Spinal cord (tissue), 10 donors: Measurements from ENCODE around the gene SMIM28. TPM values are rescaled to one million over a fixed set of nuclear protein-coding genes. Genes with fewer than 3 reads are reported as not detected.

Experiments
- DNase-seq, 6 donors: peaks; one replicate each; pipeline versions ENCODE4 v3.0.0 to v3.0.0-alpha.2; 2013 to 2015; ENCODE audit warnings: low spot score in 6 of 6, low read depth in 4 of 6
- H3K27ac ChIP-seq: one replicate; pipeline ENCODE4 v1.5.1; 2013; ENCODE audit warnings: low read depth, low read length, control low read depth
- H3K27me3 ChIP-seq: one replicate; pipeline ENCODE4 v1.6.1; 2013; ENCODE audit warnings: low read length; ENCODE audit not compliant: control insufficient read depth, insufficient read depth
- H3K36me3 ChIP-seq: one replicate; pipeline ENCODE4 v1.6.1; 2013; ENCODE audit warnings: low read length; ENCODE audit not compliant: control insufficient read depth, insufficient read depth
- H3K4me1 ChIP-seq: one replicate; pipeline ENCODE4 v1.6.1; 2013; ENCODE audit warnings: low read length; ENCODE audit not compliant: control insufficient read depth, insufficient read depth
- H3K4me3 ChIP-seq: one replicate; pipeline ENCODE4 v1.5.1; 2013; ENCODE audit warnings: low read depth, low read length, control low read depth
- H3K9me3 ChIP-seq: one replicate; pipeline ENCODE4 v1.6.1; 2013; ENCODE audit warnings: low read length; ENCODE audit not compliant: control insufficient read depth, insufficient read depth
- WGBS: methylation state at CpG from one replicate; pipeline ENCODE4 v1.1.5; 2013; ENCODE audit warnings: missing lambda C conversion rate; ENCODE audit not compliant: insufficient coverage; 5-methylcytosine and 5-hydroxymethylcytosine counted together
- polyA plus RNA-seq, 2 donors: library from polyadenylated mRNA; unstranded; fragments of 120-200 nt; gene quantifications; one replicate each; pipeline ENCODE4 v1.2.1, GENCODE V29; 2013; ENCODE audit not compliant: insufficient read length in 2 of 2
- total RNA-seq, 2 donors: library from RNA; depleted of rRNA in 1 of 2; stranded (reverse); fragments of 120-200 nt in 1 of 2; fragments of >200 nt in 1 of 2; gene quantifications; one replicate each; pipeline versions ENCODE4 v1.2.3 to v1.2.4, GENCODE V29; 2013 to 2014
- donor health status: healthy.

SMIM28 gene
- total and polyA plus RNA-seq, 4 donors = 0.30 TPM; not detected in 3

GRCh38 chr6:138387577-138388368 lies 10.1 kb downstream of the SMIM28 start:
- Histone ChIP-seq H3K9me3 (no peaks in the 10 kb centered on the region), H3K36me3 (no peaks in the 10 kb centered on the region), H3K4me1 (no peaks in the 10 kb centered on the region), H3K27ac (no peak overlapping the region), H3K4me3 (no peak overlapping the region), H3K27me3 (no peaks in the 10 kb centered on the region)
- 73% methylated on average over 3 of the region's 8 CpGs for WGBS
- DNase-seq = peak in 1 of 6 donors; percentile 18

GRCh38 chr6:138389551-138389950 lies 11.8 kb downstream of the SMIM28 start:
- H3K9me3 ChIP-seq = no peaks in the 10 kb centered on the region
- no peaks in the 10 kb centered on the region for H3K36me3 ChIP-seq
- DNase-seq = no peak
- 91% methylated on average over 3 of the region's 5 CpGs for WGBS
- no peaks in the 10 kb centered on the region for H3K27me3 ChIP-seq
- no peaks in the 10 kb centered on the region for H3K4me1 ChIP-seq
- no peak overlapping the region for H3K4me3 ChIP-seq
- no peak overlapping the region for H3K27ac ChIP-seq

DNA sequence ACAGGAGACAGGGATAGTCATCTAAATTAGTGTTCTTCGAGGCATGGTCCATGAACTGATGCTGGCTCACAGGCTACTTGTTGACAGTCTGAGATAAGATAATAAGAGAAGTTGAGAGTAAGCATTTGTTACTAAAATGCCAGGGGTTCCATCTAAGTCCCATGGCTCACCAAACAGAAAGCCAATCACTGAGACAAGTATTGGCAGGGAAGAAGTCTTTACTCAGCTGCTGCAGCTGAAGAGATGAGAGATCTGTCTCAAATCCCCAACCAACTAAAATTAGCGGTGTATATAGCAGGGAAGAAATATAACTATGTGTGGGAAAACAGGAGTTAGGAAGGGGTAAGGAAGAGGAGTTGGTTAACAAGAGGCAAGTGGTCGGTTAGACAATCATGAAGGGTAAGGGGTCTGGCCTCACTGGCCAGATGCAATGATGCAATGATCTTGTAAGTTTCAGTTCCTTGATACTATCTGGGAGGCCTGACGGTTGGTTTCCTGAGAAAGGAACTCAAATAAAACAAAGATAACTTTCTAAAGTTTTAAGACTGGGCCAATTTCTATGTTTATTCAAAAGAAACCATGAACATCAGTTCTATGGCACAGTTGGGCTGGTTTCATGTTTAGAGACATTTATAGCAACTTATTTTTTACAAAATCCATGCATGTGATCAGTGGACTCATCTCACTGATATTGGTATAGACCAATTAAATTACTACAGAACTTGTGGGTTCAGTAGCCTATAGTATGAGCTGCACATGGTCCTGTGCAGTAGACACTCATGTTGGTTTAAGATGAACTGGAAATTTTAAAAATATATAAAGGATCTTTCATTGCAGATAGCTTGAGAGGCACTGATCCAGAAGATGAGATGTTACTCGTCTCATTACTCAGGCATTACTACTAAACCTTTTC lies 16.4 kb downstream of the SMIM28 start:
- DNase-seq = no peak
- 90% methylated on average over 2 of the region's 5 CpGs for WGBS
- Histone ChIP-seq H3K9me3 (no peaks in the 10 kb centered on the region), H3K36me3 (no peaks in the 10 kb centered on the region), H3K4me3 (no peak overlapping the region), H3K4me1 (no peaks in the 10 kb centered on the region), H3K27me3 (no peaks in the 10 kb centered on the region), H3K27ac (no peak overlapping the region)

DNA sequence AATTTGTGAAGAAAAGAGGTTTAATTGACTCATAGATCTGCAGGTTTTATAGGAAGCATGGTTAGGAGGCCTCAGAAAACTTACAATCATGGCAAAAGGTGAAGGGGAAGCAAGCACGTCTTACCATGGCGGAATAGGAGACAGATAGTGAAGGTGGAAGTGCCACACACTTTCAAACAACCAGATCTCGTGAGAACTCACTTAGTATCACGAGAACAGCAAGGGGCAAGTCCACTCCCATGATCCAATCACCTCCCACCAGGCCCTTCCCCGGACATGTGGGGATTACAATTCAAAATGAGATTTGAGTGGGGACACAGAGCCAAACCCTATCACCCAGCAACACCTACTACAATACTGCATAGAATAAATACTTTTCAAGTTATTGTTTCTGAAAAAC lies 19.0 kb downstream of the SMIM28 start:
- WGBS = 80% methylated on average over 1 of the region's 5 CpGs
- DNase-seq = no peak
- H3K4me1 ChIP-seq = no peaks in the 10 kb centered on the region
- no peak overlapping the region for H3K4me3 ChIP-seq
- H3K27me3 ChIP-seq = no peaks in the 10 kb centered on the region
- H3K27ac ChIP-seq = no peak overlapping the region
- no peaks in the 10 kb centered on the region for H3K36me3 ChIP-seq
- no peaks in the 10 kb centered on the region for H3K9me3 ChIP-seq

GRCh38 chr6:138397128-138398122 lies 19.7 kb downstream of the SMIM28 start:
- H3K27ac ChIP-seq = no peak overlapping the region
- no peak overlapping the region for H3K4me3 ChIP-seq
- no peaks in the 10 kb centered on the region for H3K36me3 ChIP-seq
- no peaks in the 10 kb centered on the region for H3K4me1 ChIP-seq
- WGBS = 81% methylated on average over 3 of the region's 8 CpGs
- no peaks in the 10 kb centered on the region for H3K27me3 ChIP-seq
- no peak for DNase-seq
- no peaks in the 10 kb centered on the region for H3K9me3 ChIP-seq

GRCh38 chr6:138400326-138400725 lies 22.6 kb downstream of the SMIM28 start:
- Histone ChIP-seq H3K27me3 (no peaks in the 10 kb centered on the region), H3K4me1 (peaks cover 15% of the 10 kb centered on the region), H3K4me3 (no peak overlapping the region), H3K27ac (no peak overlapping the region), H3K36me3 (no peaks in the 10 kb centered on the region), H3K9me3 (no peaks in the 10 kb centered on the region)
- no CpG with 5 or more reads among the region's 3 CpGs for WGBS
- no peak for DNase-seq

DNA sequence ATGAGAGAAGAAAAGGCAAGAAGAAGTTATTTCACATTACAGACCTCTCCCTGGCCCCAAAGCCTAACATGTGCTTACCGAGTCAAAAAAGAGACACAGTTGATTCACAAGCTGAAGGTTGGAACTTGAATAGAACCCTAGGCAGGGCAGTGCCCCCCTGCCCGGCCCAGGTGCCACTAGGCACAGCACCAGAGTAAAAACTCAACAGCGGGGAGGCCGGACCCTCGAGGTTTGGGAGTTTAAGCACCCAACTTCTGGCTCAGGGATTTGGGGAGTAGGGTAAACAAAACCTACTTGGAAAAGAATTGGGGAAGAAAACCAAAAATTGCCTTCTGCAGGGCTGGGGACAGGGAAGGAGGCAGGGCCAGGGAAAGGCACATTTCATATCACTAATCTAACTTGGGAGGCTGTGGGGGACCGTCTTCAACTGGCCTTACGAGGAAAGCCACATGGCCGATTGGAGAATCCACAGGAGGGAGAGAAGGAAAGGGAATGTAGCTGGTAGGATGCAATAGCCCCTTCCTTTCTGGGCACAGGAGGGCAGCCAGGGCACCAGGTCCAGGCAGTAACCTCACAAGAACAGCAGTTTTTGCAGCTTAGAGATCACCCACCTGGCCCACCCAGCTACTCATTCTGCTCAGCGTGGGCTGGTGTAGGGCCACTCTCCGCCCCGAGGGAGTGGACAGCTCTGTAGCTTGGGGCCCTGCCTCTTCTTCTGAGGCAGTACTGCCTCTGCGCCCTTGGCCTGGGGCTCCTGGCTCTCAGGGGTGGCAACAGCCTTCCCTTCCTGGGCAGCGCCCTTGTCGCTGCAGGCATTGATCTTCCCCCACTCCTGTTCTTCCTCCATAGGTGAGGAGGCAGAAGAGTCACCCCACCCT lies 24.5 kb downstream of the SMIM28 start:
- Histone ChIP-seq H3K27ac (no peak overlapping the region), H3K27me3 (no peaks in the 10 kb centered on the region), H3K36me3 (peaks cover under 1% of the 10 kb centered on the region), H3K4me1 (peaks cover 15% of the 10 kb centered on the region), H3K9me3 (no peaks in the 10 kb centered on the region), H3K4me3 (no peak overlapping the region)
- no peak for DNase-seq
- WGBS = 96% methylated on average over 9 of the region's 14 CpGs

DNA sequence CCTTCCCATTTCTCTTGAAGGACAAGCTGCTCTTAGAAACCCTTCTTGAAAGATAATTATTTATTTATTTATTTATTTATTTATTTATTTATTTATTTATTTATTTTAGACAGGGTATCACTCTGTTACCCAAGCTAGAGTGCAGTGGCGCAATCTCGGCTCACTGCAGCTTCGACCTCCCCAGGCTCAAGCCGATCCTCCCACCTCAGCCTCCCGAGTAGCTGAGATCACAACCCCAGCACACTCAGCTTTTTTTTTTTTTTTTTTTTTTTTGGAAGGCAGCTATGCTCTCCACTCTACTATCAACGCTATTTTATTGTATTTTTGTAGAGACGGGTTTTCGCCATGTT lies 25.1 kb downstream of the SMIM28 start:
- H3K4me3 ChIP-seq = no peak overlapping the region
- peaks cover 15% of the 10 kb centered on the region for H3K4me1 ChIP-seq
- H3K36me3 ChIP-seq = peaks cover 6% of the 10 kb centered on the region
- 95% methylated on average over 6 of the region's 8 CpGs for WGBS
- no peak overlapping the region for H3K27ac ChIP-seq
- H3K9me3 ChIP-seq = no peaks in the 10 kb centered on the region
- no peaks in the 10 kb centered on the region for H3K27me3 ChIP-seq
- DNase-seq = no peak
